H9 (cell line): ENCODE results near the gene PGAP6. TPM values are rescaled to one million over a fixed set of nuclear protein-coding genes. Genes with fewer than 3 reads are reported as not detected.

Experiments used
- DNase-seq: peaks from one replicate; pipeline ENCODE4 v3.0.0-alpha.2; 2017
- H2AFZ ChIP-seq: one replicate; pipeline ENCODE4 v1.6.1; 2013; ENCODE audit warnings: mild to moderate bottlenecking, low read length, control low read depth, moderate library complexity
- H2AK5ac ChIP-seq: 2 replicates; pipeline ENCODE4 v1.6.1; 2013; ENCODE audit warnings: low read length, control low read depth, mixed read lengths; ENCODE audit not compliant: insufficient read length
- H2BK120ac ChIP-seq: one replicate; pipeline ENCODE4 v1.6.1; 2013; ENCODE audit warnings: low read depth, mild to moderate bottlenecking, low read length, control low read depth, inconsistent platforms; ENCODE audit not compliant: poor library complexity, severe bottlenecking
- H2BK12ac ChIP-seq: 2 replicates; pipeline ENCODE4 v1.6.1; 2013; ENCODE audit warnings: low read length, control low read depth, mixed read lengths, low read depth; ENCODE audit not compliant: insufficient read length
- H2BK15ac ChIP-seq: 2 replicates; pipeline ENCODE4 v1.6.1; 2013; ENCODE audit warnings: low read depth, low read length, control low read depth
- H2BK20ac ChIP-seq: one replicate; pipeline ENCODE4 v1.6.1; 2013; ENCODE audit warnings: low read depth, mild to moderate bottlenecking, low read length, control low read depth, inconsistent platforms; ENCODE audit not compliant: poor library complexity, severe bottlenecking
- H2BK5ac ChIP-seq: 2 replicates; pipeline ENCODE4 v1.6.1; 2013; ENCODE audit warnings: low read length, control low read depth, mixed read lengths; ENCODE audit not compliant: insufficient read length
- H3K14ac ChIP-seq: 2 replicates; pipeline ENCODE4 v1.6.1; 2013; ENCODE audit warnings: low read length, control low read depth; ENCODE audit not compliant: insufficient read depth
- H3K18ac ChIP-seq: 2 replicates; pipeline ENCODE4 v1.6.1; 2013; ENCODE audit warnings: low read depth, mild to moderate bottlenecking, mixed read lengths, low read length, control low read depth; ENCODE audit not compliant: insufficient read length
- H3K23ac ChIP-seq: 2 replicates; pipeline ENCODE4 v1.6.1; 2013; ENCODE audit warnings: low read length, control low read depth, mixed read lengths, low read depth; ENCODE audit not compliant: insufficient read length
- H3K23me2 ChIP-seq: 2 replicates; pipeline ENCODE4 v1.6.1; 2013; ENCODE audit warnings: low read depth, mild to moderate bottlenecking, mixed read lengths, low read length, control low read depth; ENCODE audit not compliant: insufficient read length, poor library complexity, severe bottlenecking
- H3K27ac ChIP-seq: 2 replicates; pipeline ENCODE4 v1.5.1; 2013; ENCODE audit warnings: low read length, control low read depth, mixed read lengths, low read depth; ENCODE audit not compliant: insufficient read length
- H3K27me3 ChIP-seq: 2 replicates; pipeline ENCODE4 v1.6.1; 2013; ENCODE audit warnings: low read length, control low read depth, inconsistent platforms; ENCODE audit not compliant: insufficient read depth
- H3K4ac ChIP-seq: 2 replicates; pipeline ENCODE4 v1.6.1; 2013; ENCODE audit warnings: low read depth, mild to moderate bottlenecking, control low read depth, inconsistent platforms, low read length, moderate library complexity
- H3K4me1 ChIP-seq: 2 replicates; pipeline ENCODE4 v1.6.1; 2013; ENCODE audit warnings: low read length, control low read depth, inconsistent platforms; ENCODE audit not compliant: insufficient read depth
- H3K4me2 ChIP-seq: 2 replicates; pipeline ENCODE4 v1.6.1; 2013; ENCODE audit warnings: low read length, control low read depth, mixed read lengths; ENCODE audit not compliant: insufficient read length, insufficient read depth
- H3K56ac ChIP-seq: 2 replicates; pipeline ENCODE4 v1.6.1; 2013; ENCODE audit warnings: low read depth, mild to moderate bottlenecking, mixed read lengths, low read length, control low read depth; ENCODE audit not compliant: insufficient read length
- H3K79me1 ChIP-seq: 2 replicates; pipeline ENCODE4 v1.6.1; 2013; ENCODE audit warnings: low read depth, mild to moderate bottlenecking, moderate library complexity, low read length, control low read depth, inconsistent platforms; ENCODE audit not compliant: insufficient read depth, poor library complexity, severe bottlenecking
- H3K79me2 ChIP-seq: 2 replicates; pipeline ENCODE4 v1.6.1; 2013; ENCODE audit warnings: low read length, control low read depth, inconsistent platforms; ENCODE audit not compliant: insufficient read depth
- H3K9ac ChIP-seq: 2 replicates; pipeline ENCODE4 v1.6.1; 2013; ENCODE audit warnings: low read length, control low read depth, mixed read lengths; ENCODE audit not compliant: insufficient read length; ENCODE audit errors: extremely low read depth
- H3K9me3 ChIP-seq: one replicate; pipeline ENCODE4 v1.6.1; 2013; ENCODE audit warnings: low read depth, low read length, inconsistent platforms; ENCODE audit not compliant: control insufficient read depth
- H3T11ph ChIP-seq: one replicate; pipeline ENCODE4 v1.6.1; 2013; ENCODE audit warnings: mild to moderate bottlenecking, low read length, control low read depth, inconsistent platforms
- H4K20me1 ChIP-seq: one replicate; pipeline ENCODE4 v1.6.1; 2013; ENCODE audit not compliant: control insufficient read depth, insufficient read length, insufficient read depth
- H4K5ac ChIP-seq: 2 replicates; pipeline ENCODE4 v1.6.1; 2013; ENCODE audit warnings: low read depth, mild to moderate bottlenecking, mixed read lengths, low read length, control low read depth; ENCODE audit not compliant: insufficient read length
- H4K8ac ChIP-seq: replicated peaks from 2 replicates; pipeline ENCODE4 v1.6.1; 2013; ENCODE audit warnings: low read length, control low read depth, mixed read lengths, low read depth; ENCODE audit not compliant: insufficient read length
- H4K91ac ChIP-seq: 2 replicates; pipeline ENCODE4 v1.6.1; 2013; ENCODE audit warnings: low read depth, mild to moderate bottlenecking, moderate library complexity, mixed read lengths, low read length, control low read depth; ENCODE audit not compliant: insufficient read length
- H3K27ac Mint-ChIP-seq, 3 experiments: 2 replicates in 2 of 3; 3 replicates in 1 of 3; pipeline ENCODE4 v1.8.0; 2020 to 2021; ENCODE audit warnings: mixed read lengths in 3 of 3, mild to moderate bottlenecking in 1 of 3, moderate library complexity in 1 of 3
- H3K27me3 Mint-ChIP-seq: 2 replicates; pipeline ENCODE4 v1.8.0; 2021; ENCODE audit warnings: low read depth, mild to moderate bottlenecking, moderate library complexity, mixed read lengths
- H3K36me3 Mint-ChIP-seq, 3 experiments: 2 replicates in 2 of 3; 3 replicates in 1 of 3; pipeline ENCODE4 v1.8.0; 2020 to 2021; ENCODE audit warnings: low read depth in 3 of 3, mixed read lengths in 3 of 3; ENCODE audit not compliant: insufficient read depth in 1 of 3
- H3K4me1 Mint-ChIP-seq, 2 experiments: 2 replicates each; pipeline ENCODE4 v1.8.0; 2020; ENCODE audit warnings: mixed read lengths in 2 of 2
- H3K4me3 Mint-ChIP-seq, 2 experiments: 2 replicates in 1 of 2; 3 replicates in 1 of 2; pipeline ENCODE4 v1.8.0; 2020 to 2021; ENCODE audit warnings: mild to moderate bottlenecking in 2 of 2, mixed read lengths in 2 of 2, moderate library complexity in 1 of 2
- H3K9me3 Mint-ChIP-seq, 2 experiments: 2 replicates in 1 of 2; 3 replicates in 1 of 2; pipeline ENCODE4 v1.8.0; 2020; ENCODE audit warnings: mild to moderate bottlenecking in 2 of 2, mixed read lengths in 2 of 2, moderate library complexity in 1 of 2
- CTCF ChIP-seq: fragments of 200-600 bp; sonication (generic); conservative IDR thresholded peaks from 3 replicates; pipeline ENCODE4 v1.8.0; 2021; ENCODE audit warnings: antibody characterized with exemption, mild to moderate bottlenecking
- WGBS: extraction: QIAGEN DNeasy Blood & Tissue Kit; methylation state at CpG from one replicate; pipeline ENCODE4 v1.1.7; 2013; ENCODE audit warnings: missing lambda C conversion rate, low lambda C conversion rate, mixed read lengths; ENCODE audit not compliant: insufficient read length; ENCODE audit errors: extremely low coverage; 5-methylcytosine and 5-hydroxymethylcytosine counted together
- total RNA-seq: library from RNA; stranded (reverse); gene quantifications from 2 replicates; pipeline ENCODE4 v1.2.1, GENCODE V29; 2021

The PGAP6 gene
- total RNA-seq, 1 experiment from 2014 or later, result 111 TPM

- Histone ChIP-seq H3K18ac (no peak within 1 kb of the TSS), H3K23me2 (peaks cover 4% of the 10 kb centered on the region), H3T11ph (no peak within 1 kb of the TSS), H3K79me1 (peaks cover 5% of the 10 kb centered on the region), H2BK12ac (no peak within 1 kb of the TSS), H3K27me3 (no peaks in the 10 kb centered on the region), H3K4me2 (peak within 1 kb of the TSS; percentile 57), H2BK15ac (no peak within 1 kb of the TSS), H2BK120ac (no peak within 1 kb of the TSS), H3K4me1 (no peaks in the 10 kb centered on the region), H3K27ac (no peak within 1 kb of the TSS), H2BK5ac (no peak within 1 kb of the TSS), H3K79me2 (peaks cover 15% of the 10 kb centered on the region; the same call in 1 of the 2 replicates), H3K9ac (peak within 1 kb of the TSS; percentile 62), H4K20me1 (no peaks in the 10 kb centered on the region), H4K5ac (no peak within 1 kb of the TSS), H3K23ac (no peak within 1 kb of the TSS), H3K56ac (no peak within 1 kb of the TSS), H4K91ac (no peak within 1 kb of the TSS), H3K14ac (no peak within 1 kb of the TSS), H3K9me3 (no peaks in the 10 kb centered on the region), H2AK5ac (no peak within 1 kb of the TSS), H2BK20ac (no peak within 1 kb of the TSS), H4K8ac (no peak within 1 kb of the TSS), H3K4ac (no peak within 1 kb of the TSS), H2AFZ (no peak within 1 kb of the TSS)
- peak; percentile 100 for DNase-seq
- no CpG with 5 or more reads among the region's 113 CpGs for WGBS
- H3K4me3 Mint-ChIP-seq, result peak within 1 kb of the TSS; percentile 85 to 94
- H3K27me3 Mint-ChIP-seq, result no peaks in the 10 kb centered on the region
- no peaks in the 10 kb centered on the region for H3K9me3 Mint-ChIP-seq
- H3K4me1 Mint-ChIP-seq, result peaks cover under 1 to 6% of the 10 kb centered on the region in 2 experiments; a peak in 2 of 4 replicates
- H3K36me3 Mint-ChIP-seq, result peaks cover 0 to 20% (median 7%) of the 10 kb centered on the region in 3 experiments; a peak in 4 of 7 replicates
- peak within 1 kb of the TSS in 1 of 3 experiments; percentile 79; a peak in 1 of 7 replicates for H3K27ac Mint-ChIP-seq
- peak; percentile 52 for TF ChIP-seq CTCF
Observed at GRCh38 chr16:352547-353403, 29.0 kb downstream of the PGAP6 start, which contains the start of gene AXIN1. AXIN1 (minus strand) TSS chr16:352723; CDS start chr16:347025, 5,698 bp downstream.
